Gastrocnemius medialis (tissue), 4 donors: ENCODE data around the gene KRTAP4-9. TPM values are rescaled to one million over a fixed set of nuclear protein-coding genes. Genes with fewer than 3 reads are reported as not detected.
"Not testable (repeated sequence)": the region's sequence is repeated elsewhere in the genome, so short reads cannot be mapped to it uniquely, and the experiment has no call there.

Experiments used
- ATAC-seq, 2 donors: fragments of 150-250 bp; one replicate each; pipeline ENCODE4 v1.9.1; 2016
- DNase-seq, 2 donors: peaks; one replicate each; pipeline ENCODE4 v3.0.0-alpha.2; 2019
- H3K27ac ChIP-seq, 4 donors: fragments of 200-600 bp; sonication (generic); 1 replicate in 1 of 4; 2 replicates in 3 of 4; pipeline ENCODE4 v1.5.1; 2016 to 2018; ENCODE audit warnings: mild to moderate bottlenecking in 2 of 4, moderate library complexity in 1 of 4
- H3K27me3 ChIP-seq, 3 donors: fragments of 200-600 bp; sonication (generic) in 2 of 3; 1 replicate in 1 of 3; 2 replicates in 2 of 3; pipeline versions ENCODE4 v1.5.1 to v1.6.0; 2016 to 2019; ENCODE audit warnings: mild to moderate bottlenecking in 1 of 3, moderate library complexity in 1 of 3
- H3K36me3 ChIP-seq, 2 donors: fragments of 200-600 bp; sonication (generic) in 1 of 2; one replicate each; pipeline ENCODE4 v1.5.1; 2017 to 2018
- H3K4me1 ChIP-seq, 2 donors: fragments of 200-600 bp; sonication (generic) in 1 of 2; one replicate each; pipeline ENCODE4 v1.5.1; 2016 to 2017; ENCODE audit warnings: mild to moderate bottlenecking in 2 of 2
- H3K4me3 ChIP-seq, 4 donors: fragments of 200-600 bp; sonication (generic) in 3 of 4; 1 replicate in 1 of 4; 2 replicates in 3 of 4; pipeline ENCODE4 v1.5.1; 2016 to 2019; ENCODE audit warnings: mild to moderate bottlenecking in 2 of 4
- H3K9me3 ChIP-seq, 3 donors: fragments of 200-600 bp; sonication (generic) in 2 of 3; 1 replicate in 1 of 3; 2 replicates in 2 of 3; pipeline ENCODE4 v1.5.1; 2016 to 2019
- POLR2A ChIP-seq, 2 donors: fragments of 450-650 bp; IDR thresholded peaks; one replicate each; pipeline ENCODE4 v1.6.1; 2017; ENCODE audit warnings: antibody characterized with exemption in 2 of 2, mild to moderate bottlenecking in 2 of 2, moderate library complexity in 2 of 2
- in situ Hi-C, 4 donors: fragments of 200-750 bp; cut with MboI; loops; one replicate each; pipeline versions ENCODE4 v1.15.0 to v1.8.0; 2017; ENCODE audit warnings: low sequenced_read_pairs in 4 of 4
- intact Hi-C: fragments of 100-400 bp; cut with DNase I; formaldehyde crosslinking; loops from one replicate; pipeline ENCODE4 v1.15.1; 2023; ENCODE audit warnings: low total_unique reads
- total RNA-seq, 4 donors: library from RNA; depleted of rRNA; stranded (reverse); fragments of >200 nt; gene quantifications; one replicate each; pipeline versions ENCODE4 v1.1.0 to v1.2.3, GENCODE V29; 2016
- TF ChIP-seq, protein P1 (sequence below), 5 experiments: fragments of 450-650 bp in 3 of 5; fragments of 200-600 bp in 2 of 5; sonication (generic) in 2 of 5; IDR thresholded peaks in 4 of 5; conservative IDR thresholded peaks in 1 of 5; 1 replicate in 4 of 5; 2 replicates in 1 of 5; pipeline ENCODE4 v1.5.1; 2016 to 2019; ENCODE audit warnings: antibody characterized with exemption in 5 of 5, mild to moderate bottlenecking in 3 of 5, moderate library complexity in 3 of 5

Gene KRTAP4-9
- not detected for total RNA-seq

DNA sequence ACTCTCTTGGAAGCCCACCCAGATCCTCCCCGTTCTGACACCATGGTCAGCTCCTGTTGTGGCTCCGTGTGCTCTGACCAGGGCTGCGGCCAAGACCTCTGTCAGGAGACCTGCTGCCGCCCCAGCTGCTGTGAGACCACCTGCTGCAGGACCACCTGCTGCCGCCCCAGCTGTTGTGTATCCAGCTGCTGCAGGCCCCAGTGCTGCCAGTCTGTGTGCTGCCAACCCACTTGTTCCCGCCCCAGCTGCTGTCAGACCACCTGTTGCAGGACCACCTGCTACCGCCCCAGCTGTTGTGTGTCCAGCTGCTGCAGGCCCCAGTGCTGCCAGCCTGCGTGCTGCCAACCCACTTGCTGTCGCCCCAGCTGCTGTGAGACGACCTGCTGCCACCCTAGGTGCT lies at the start of gene KRTAP4-9:
Gene KRTAP4-9 (plus strand): TSS at position 43 of the 400 bp plus-strand sequence. CDS start 0 bp downstream, at position 43.
- DNase-seq, intact Hi-C loops, ATAC-seq, H3K4me3 ChIP-seq, H3K9me3 ChIP-seq, in situ Hi-C loops, H3K4me1 ChIP-seq, H3K36me3 ChIP-seq, H3K27ac ChIP-seq, H3K27me3 ChIP-seq: not testable (repeated sequence)

DNA sequence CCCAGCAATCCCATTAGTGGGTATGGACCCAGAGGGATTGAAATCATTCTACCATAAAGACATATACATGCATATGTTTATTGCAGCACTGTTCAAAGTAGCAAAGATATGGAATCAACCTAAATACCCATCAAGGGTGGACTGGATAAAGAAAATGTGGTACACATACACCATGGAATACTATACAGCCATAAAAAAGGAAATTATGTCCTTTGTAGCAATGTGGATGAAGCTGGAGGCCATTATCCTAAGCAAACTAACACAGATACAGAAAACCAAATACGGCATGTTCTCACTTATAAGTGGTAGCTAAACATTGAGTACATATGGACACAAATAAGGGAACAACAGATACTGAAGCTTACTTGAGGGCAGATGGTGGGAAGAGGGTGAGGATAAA lies 47.6 kb upstream of the KRTAP4-9 start:
- Histone ChIP-seq H3K9me3 (peaks cover 0 to 5% (median 0%) of the 10 kb centered on the region in 3 donors), H3K4me1 (no peaks in the 10 kb centered on the region), H3K27ac (no peak overlapping the region), H3K36me3 (no peaks in the 10 kb centered on the region), H3K27me3 (peaks cover 0 to 18% (median 7%) of the 10 kb centered on the region in 3 donors), H3K4me3 (no peak overlapping the region)
- in situ Hi-C loops (loop anchor here in 1 of 4 donors (25.0 kb wide), 1 partner anchor 95 kb away; the partner anchor contains the start of gene KRT39), intact Hi-C loops (no loop called here)
- ATAC-seq (no peak), DNase-seq (no peak)
- TF ChIP-seq, protein P1, sequence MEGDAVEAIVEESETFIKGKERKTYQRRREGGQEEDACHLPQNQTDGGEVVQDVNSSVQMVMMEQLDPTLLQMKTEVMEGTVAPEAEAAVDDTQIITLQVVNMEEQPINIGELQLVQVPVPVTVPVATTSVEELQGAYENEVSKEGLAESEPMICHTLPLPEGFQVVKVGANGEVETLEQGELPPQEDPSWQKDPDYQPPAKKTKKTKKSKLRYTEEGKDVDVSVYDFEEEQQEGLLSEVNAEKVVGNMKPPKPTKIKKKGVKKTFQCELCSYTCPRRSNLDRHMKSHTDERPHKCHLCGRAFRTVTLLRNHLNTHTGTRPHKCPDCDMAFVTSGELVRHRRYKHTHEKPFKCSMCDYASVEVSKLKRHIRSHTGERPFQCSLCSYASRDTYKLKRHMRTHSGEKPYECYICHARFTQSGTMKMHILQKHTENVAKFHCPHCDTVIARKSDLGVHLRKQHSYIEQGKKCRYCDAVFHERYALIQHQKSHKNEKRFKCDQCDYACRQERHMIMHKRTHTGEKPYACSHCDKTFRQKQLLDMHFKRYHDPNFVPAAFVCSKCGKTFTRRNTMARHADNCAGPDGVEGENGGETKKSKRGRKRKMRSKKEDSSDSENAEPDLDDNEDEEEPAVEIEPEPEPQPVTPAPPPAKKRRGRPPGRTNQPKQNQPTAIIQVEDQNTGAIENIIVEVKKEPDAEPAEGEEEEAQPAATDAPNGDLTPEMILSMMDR (IDR thresholded peaks at IDR 0.05 in 4 of 5, conservative IDR thresholded peaks at IDR 0.05 in 1 of 5), result no peak
- no peak for TF ChIP-seq POLR2A (IDR thresholded peaks at IDR 0.05)

DNA sequence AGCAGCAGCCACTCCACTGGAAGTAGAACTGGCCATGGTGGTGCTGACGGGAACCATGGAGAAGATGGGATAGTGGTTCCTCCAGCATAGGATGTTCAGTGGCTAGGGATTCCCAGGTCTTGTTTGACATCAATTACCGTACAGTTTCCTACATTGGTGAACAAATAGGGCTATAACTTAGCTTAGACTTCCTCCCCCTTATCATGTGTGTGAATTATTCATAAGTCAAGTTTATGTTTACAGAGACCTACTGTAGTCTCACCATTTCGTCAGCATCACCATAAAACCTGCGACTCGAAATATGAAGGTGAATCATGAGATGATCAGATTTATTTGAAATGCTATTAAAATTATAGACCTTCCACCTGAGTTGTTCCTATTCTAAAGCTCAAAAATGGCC lies 46.4 kb upstream of the KRTAP4-9 start:
- Histone ChIP-seq H3K9me3 (no peaks in the 10 kb centered on the region), H3K36me3 (no peaks in the 10 kb centered on the region), H3K4me1 (no peaks in the 10 kb centered on the region), H3K27me3 (peaks cover 0 to 18% (median 7%) of the 10 kb centered on the region in 3 donors), H3K4me3 (no peak overlapping the region), H3K27ac (no peak overlapping the region)
- intact Hi-C loops (no loop called here), in situ Hi-C loops (loop anchor here in 1 of 4 donors (25.0 kb wide), 1 partner anchor 96 kb away; the partner anchor contains the start of gene KRT39)
- DNase-seq, result no peak
- no peak for ATAC-seq
- TF ChIP-seq, protein P1 (IDR thresholded peaks at IDR 0.05 in 4 of 5, conservative IDR thresholded peaks at IDR 0.05 in 1 of 5), result no peak
- TF ChIP-seq POLR2A (IDR thresholded peaks at IDR 0.05), result no peak

DNA sequence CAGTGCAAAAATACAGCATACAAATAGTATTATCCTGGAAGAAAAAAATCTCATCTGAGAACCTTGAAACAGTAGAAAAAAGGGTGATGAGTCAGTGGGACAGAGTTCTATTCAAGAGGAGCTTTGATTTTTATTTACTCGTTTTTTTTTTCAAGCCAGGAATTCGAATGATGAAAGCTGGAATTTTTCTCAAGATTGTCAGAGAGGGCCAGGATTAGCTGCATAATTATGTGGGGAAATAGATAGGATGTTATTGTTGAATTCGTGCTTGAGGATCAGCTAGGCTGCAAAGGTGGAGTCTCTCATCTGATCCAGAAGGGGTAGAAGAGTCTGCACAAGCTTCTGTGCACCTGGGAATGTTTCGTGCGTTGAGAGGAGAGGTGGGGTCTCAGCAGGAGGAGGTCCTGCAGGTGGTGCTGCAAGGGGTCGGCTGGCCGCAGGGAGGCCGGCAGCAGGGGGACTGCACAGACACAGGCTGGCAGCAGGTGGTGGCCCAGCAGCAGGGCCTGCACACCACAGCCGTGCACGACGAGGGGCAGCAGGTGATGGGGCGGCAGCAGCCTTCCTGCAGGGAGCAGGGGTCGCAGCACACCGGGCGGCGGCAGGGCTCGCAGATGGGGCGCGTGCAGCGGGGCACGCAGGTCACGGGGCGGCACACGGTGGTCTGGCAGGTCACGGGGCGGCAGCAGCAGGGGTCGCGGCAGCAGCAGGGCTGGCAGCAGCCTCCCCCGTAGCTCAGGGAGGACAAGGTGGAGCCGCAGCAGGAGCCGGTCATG lies 45.7 kb upstream of the KRTAP4-9 start:
- peaks cover 0 to 21% (median 7%) of the 10 kb centered on the region in 3 donors for H3K27me3 ChIP-seq
- DNase-seq, H3K4me1 ChIP-seq, H3K9me3 ChIP-seq, H3K36me3 ChIP-seq, H3K4me3 ChIP-seq, intact Hi-C loops, ATAC-seq, H3K27ac ChIP-seq: not testable (repeated sequence)
- in situ Hi-C loops, result loop anchor here in 1 of 4 donors (25.0 kb wide), 1 partner anchor 97 kb away; the partner anchor contains the start of gene KRT39

DNA sequence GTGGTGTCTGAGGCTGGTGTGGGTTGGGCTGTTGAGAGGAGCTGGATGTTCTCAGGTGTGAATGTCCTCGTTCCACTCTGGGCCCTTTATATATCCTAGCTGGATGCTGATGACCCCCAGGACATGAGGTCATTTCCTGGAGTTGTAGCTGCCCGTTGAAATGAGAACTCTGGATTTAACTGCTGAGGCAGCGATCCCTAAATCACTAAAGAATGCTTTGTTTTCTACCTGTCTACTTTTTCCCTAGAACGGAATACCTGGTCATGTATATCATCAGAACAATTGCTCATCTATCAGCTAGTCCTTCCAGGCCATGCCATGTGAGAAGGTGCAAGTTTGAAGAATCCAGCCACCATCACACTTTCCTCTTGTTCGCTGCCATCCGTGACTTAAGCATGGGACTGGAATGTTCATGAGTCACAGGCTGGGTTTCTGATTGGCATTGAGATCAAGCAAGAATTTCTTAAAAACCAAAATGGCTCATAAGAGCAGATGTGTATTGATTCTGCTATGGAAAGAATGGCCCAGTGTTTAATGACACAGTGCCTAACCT lies 45.1 kb upstream of the KRTAP4-9 start, which contains the start of gene KRTAP2-3:
Gene KRTAP2-3 (minus strand): TSS at position 63 of the 553 bp plus-strand sequence. CDS start 64 bp downstream, outside the sequence.
- no peak for TF ChIP-seq POLR2A (IDR thresholded peaks at IDR 0.05)
- TF ChIP-seq, protein P1 (IDR thresholded peaks at IDR 0.05 in 4 of 5, conservative IDR thresholded peaks at IDR 0.05 in 1 of 5), result no peak
- H3K27me3 ChIP-seq, result peaks cover 0 to 21% (median 7%) of the 10 kb centered on the region in 3 donors
- no peak for DNase-seq
- ATAC-seq, result no peak
- no peaks in the 10 kb centered on the region for H3K9me3 ChIP-seq
- no peaks in the 10 kb centered on the region for H3K36me3 ChIP-seq
- no peak within 1 kb of the TSS for H3K27ac ChIP-seq
- no peak within 1 kb of the TSS for H3K4me3 ChIP-seq
- no peaks in the 10 kb centered on the region for H3K4me1 ChIP-seq
- in situ Hi-C loops, result loop anchor here in 1 of 4 donors (25.0 kb wide), 1 partner anchor 98 kb away; the partner anchor contains the start of gene KRT39
- intact Hi-C loops, result no loop called here
